GM12878 (cell line): ENCODE data around the gene KDELR1. TPM values are rescaled to one million over a fixed set of nuclear protein-coding genes. Genes with fewer than 3 reads are reported as not detected.

Experiments
- ATAC-seq: fragments of 200-7000 bp; cut with Tn5 transposase; 3 replicates; pipeline ENCODE4 v1.9.1; 2020; ENCODE audit warnings: mild to moderate bottlenecking, moderate library complexity
- BruUV-seq: library from RNA; stranded (reverse); fragments of 400-500 nt; replicated peaks from 2 replicates; lab custom pipeline; 2021; lab: Mats Ljungman, UMichigan
- CTCF ChIA-PET: fragments of 300-600 bp; sonication (Branson Sonifier 250); formaldehyde crosslinking; extraction: SDS; loops from one replicate; lab custom pipeline; 2021; ENCODE audit warnings: inconsistent platforms; lab: Yijun Ruan, JAX
- POLR2A ChIA-PET: fragments of 350-600 bp; formaldehyde crosslinking; extraction: SDS; loops from one replicate; lab custom pipeline; 2021; ENCODE audit warnings: inconsistent platforms; lab: Charles Lee
- RAD21 ChIA-PET: fragments of 300-600 bp; sonication (Branson Sonifier 250); formaldehyde crosslinking; loops from one replicate; lab custom pipeline; 2023; ENCODE audit warnings: antibody characterized with exemption; ENCODE audit not compliant: unreplicated experiment; lab: Charles Lee
- SMC1A ChIA-PET: fragments of 300-600 bp; sonication (Branson Sonifier 250); formaldehyde crosslinking; loops from one replicate; lab custom pipeline; 2023; ENCODE audit not compliant: unreplicated experiment, uncharacterized antibody; lab: Charles Lee
- DNase-seq: peaks from one replicate; pipeline ENCODE4 v3.0.0-alpha.2; 2011; ENCODE audit warnings: low read depth, low spot score
- FAIRE-seq: peaks from 3 replicates; lab custom pipeline; 2011; peaks lifted over from hg19 to GRCh38; lab: Jason Lieb, UNC
- H2AFZ ChIP-seq: 2 replicates; pipeline ENCODE4 v1.6.0; 2011; ENCODE audit warnings: low read depth, low read length, control low read depth; ENCODE audit not compliant: control insufficient read depth
- H3K27ac ChIP-seq: 2 replicates; pipeline ENCODE4 v1.5.1; 2011; ENCODE audit warnings: control low read depth; ENCODE audit not compliant: control insufficient read depth, insufficient read depth
- H3K27me3 ChIP-seq, 2 experiments: replicated peaks in 1 of 2; 2 replicates each; pipeline versions ENCODE4 v1.6.0 to v1.6.1; 2011; ENCODE audit warnings: low read length in 1 of 2; ENCODE audit not compliant: control insufficient read depth in 2 of 2, insufficient read depth in 2 of 2
- H3K36me3 ChIP-seq, 2 experiments: 2 replicates each; pipeline ENCODE4 v1.5.1; 2011; ENCODE audit warnings: low read length in 1 of 2; ENCODE audit not compliant: control insufficient read depth in 2 of 2, insufficient read depth in 2 of 2
- H3K4me1 ChIP-seq: 2 replicates; pipeline ENCODE4 v1.6.1; 2011; ENCODE audit warnings: mild to moderate bottlenecking, low read length, moderate library complexity, mixed read lengths; ENCODE audit not compliant: control insufficient read depth, insufficient read depth
- H3K4me2 ChIP-seq: 2 replicates; pipeline ENCODE4 v1.6.0; 2011; ENCODE audit warnings: control low read depth; ENCODE audit not compliant: control insufficient read depth, insufficient read depth
- H3K4me3 ChIP-seq: fragments of 200-600 bp; sonication (generic); 2 replicates; pipeline ENCODE4 v1.5.1; 2016
- H3K79me2 ChIP-seq: 2 replicates; pipeline ENCODE4 v1.6.0; 2011; ENCODE audit warnings: low read length; ENCODE audit not compliant: control insufficient read depth, insufficient read depth
- H3K9ac ChIP-seq: 2 replicates; pipeline ENCODE4 v1.8.0; 2011; ENCODE audit warnings: low read length, control low read depth, mixed read lengths; ENCODE audit not compliant: control insufficient read depth, insufficient read depth
- H3K9me3 ChIP-seq: replicated peaks from 3 replicates; pipeline ENCODE4 v1.5.1; 2011; ENCODE audit warnings: mild to moderate bottlenecking, low read length; ENCODE audit not compliant: control insufficient read depth, insufficient read depth
- H4K20me1 ChIP-seq: 2 replicates; pipeline ENCODE4 v1.6.0; 2011; ENCODE audit not compliant: control insufficient read depth, insufficient read depth
- CHD1 ChIP-seq: IDR thresholded peaks from 2 replicates; pipeline ENCODE4 v1.6.1; 2012; ENCODE audit warnings: low read depth, low read length, improper control_type of control experiment
- CREB1 ChIP-seq: IDR thresholded peaks from 2 replicates; pipeline ENCODE4 v1.6.1; 2012; ENCODE audit warnings: low read depth, mild to moderate bottlenecking, inconsistent platforms
- EGR1 ChIP-seq, 2 experiments: IDR thresholded peaks; 1 replicate in 1 of 2; 2 replicates in 1 of 2; pipeline ENCODE4 v1.6.1; 2011 to 2012; ENCODE audit warnings: low read depth in 2 of 2, low read length in 2 of 2, borderline replicate concordance in 1 of 2, mild to moderate bottlenecking in 1 of 2, moderate library complexity in 1 of 2
- ETV6 ChIP-seq, 2 experiments: fragments of 450-650 bp in 1 of 2; IDR thresholded peaks in 1 of 2; conservative IDR thresholded peaks in 1 of 2; 2 replicates each; pipeline ENCODE4 v1.6.1; 2014; ENCODE audit warnings: antibody characterized with exemption in 1 of 2, borderline replicate concordance in 1 of 2, low read depth in 1 of 2, mild to moderate bottlenecking in 1 of 2, moderate library complexity in 1 of 2
- HDAC6 ChIP-seq: fragments of 200-600 bp; sonication (generic); IDR thresholded peaks from one replicate; pipeline ENCODE4 v1.8.0; 2017; ENCODE audit warnings: antibody characterized with exemption; ENCODE audit not compliant: unreplicated experiment
- JUNB ChIP-seq: IDR thresholded peaks from 2 replicates; pipeline ENCODE4 v1.6.1; 2016; ENCODE audit warnings: antibody characterized with exemption, mild to moderate bottlenecking
- JUND ChIP-seq: IDR thresholded peaks from 2 replicates; pipeline ENCODE4 v1.6.1; 2012; ENCODE audit warnings: low read depth, mild to moderate bottlenecking, low read length, improper control_type of control experiment, moderate library complexity
- NBN ChIP-seq: fragments of 450-650 bp; IDR thresholded peaks from 2 replicates; pipeline ENCODE4 v1.6.1; 2016
- NR2F1 ChIP-seq: fragments of 450-650 bp; conservative IDR thresholded peaks from 2 replicates; pipeline ENCODE4 v1.6.1; 2017; ENCODE audit warnings: mild to moderate bottlenecking
- POLR2AphosphoS2 ChIP-seq: IDR thresholded peaks from 2 replicates; pipeline ENCODE4 v1.6.1; 2011; ENCODE audit warnings: low read depth, mild to moderate bottlenecking, low read length, improper control_type of control experiment, moderate library complexity
- TCF12 ChIP-seq: IDR thresholded peaks from 2 replicates; pipeline ENCODE4 v1.6.1; 2011; ENCODE audit warnings: low read depth, mild to moderate bottlenecking, low read length
- YBX1 ChIP-seq: fragments of 450-650 bp; IDR thresholded peaks from 2 replicates; pipeline ENCODE4 v1.6.1; 2016; ENCODE audit warnings: antibody characterized with exemption
- WGBS: methylation state at CpG from one replicate; pipeline ENCODE4 v1.1.6; 2016; ENCODE audit warnings: low lambda C conversion rate; ENCODE audit not compliant: insufficient replicate concordance, insufficient coverage; ENCODE audit errors: missing lambda C conversion rate; 5-methylcytosine and 5-hydroxymethylcytosine counted together
- in situ Hi-C: fragments of 300-500 bp; cut with MboI; formaldehyde crosslinking; loops from 9 replicates; pipeline ENCODE4 v1.14.3; 2018; ENCODE audit warnings: mixed read lengths
- intact Hi-C: fragments of 100-400 bp; cut with micrococcal nuclease; formaldehyde crosslinking; loops from one replicate; pipeline ENCODE4 v1.14.2; 2022; ENCODE audit not compliant: unreplicated experiment
- polyA plus RNA-seq, 11 experiments: library from polyadenylated mRNA; depleted of rRNA in 4 of 11; unstranded in 6 of 11; stranded (reverse) in 5 of 11; fragments of >200 nt; fragmentation: Nextera tagmentation in 4 of 11; fragmentation: Illumina TruSeq in 1 of 11; extraction: Ambion mirVana in 4 of 11; extraction: Trizol in 1 of 11; gene quantifications; 1 replicate in 1 of 11; 2 replicates in 10 of 11; pipeline versions ENCODE4 v1.2.1 to v1.2.3, GENCODE V29; 2011 to 2016; ENCODE audit warnings: inconsistent platforms in 2 of 11, missing spikeins in 2 of 11, low read depth in 1 of 11
- total RNA-seq, 4 experiments: library from RNA; depleted of rRNA in 3 of 4; stranded (reverse); fragments of >200 nt in 3 of 4; fragmentation: Illumina TruSeq in 1 of 4; extraction: Trizol in 1 of 4; gene quantifications; 2 replicates each; pipeline versions ENCODE4 v1.2.1 to v1.2.3, GENCODE V29; 2013 to 2021

The KDELR1 gene
- total and polyA plus RNA-seq, 10 of the 15 experiments (the other 5 are each of a cell fraction or from before 2014, with no cell fraction given): 2.3 to 71.0 (median 45.2) TPM

- no peak for TF ChIP-seq ETV6 (conservative IDR thresholded peaks at IDR 0.05 in 1 of 2, IDR thresholded peaks at IDR 0.05 in 1 of 2; ENCODE audit: borderline replicate concordance in 1 of 2, low read depth in 1 of 2)
- no peak for TF ChIP-seq TCF12
- no peak for TF ChIP-seq JUND
- no peak for TF ChIP-seq CREB1
- TF ChIP-seq CHD1: no peak
- 0 out of 2 replicates have a peak, but pooled peaks have one; percentile 37 for TF ChIP-seq NBN
- no peak for TF ChIP-seq JUNB
- no peak for TF ChIP-seq POLR2AphosphoS2
- TF ChIP-seq EGR1 (IDR thresholded peaks at IDR 0.05; ENCODE audit: borderline replicate concordance in 1 of 2, low read depth in 2 of 2, low read length in 2 of 2): no peak
Measured at GRCh38 chr19:48397263-48398101, 6.1 kb upstream of the KDELR1 start (continued).

GRCh38 chr19:48396824-48397176, 5.4 kb upstream of the KDELR1 start:
- Histone ChIP-seq H3K9me3 (no peaks in the 10 kb centered on the region), H3K9ac (no peak overlapping the region), H3K4me2 (no peak overlapping the region), H2AFZ (no peak overlapping the region), H3K4me1 (peaks cover 8% of the 10 kb centered on the region; the same call in 1 of the 2 replicates), H3K27ac (no peak overlapping the region), H4K20me1 (no peaks in the 10 kb centered on the region), H3K79me2 (no peaks in the 10 kb centered on the region), H3K4me3 (no peak overlapping the region), H3K36me3 (no peaks in the 10 kb centered on the region), H3K27me3 (peaks cover 13 to 16% of the 10 kb centered on the region in 2 experiments)
- DNase-seq: no peak
- BruUV-seq: no TSS peak
- ChIA-PET SMC1A (no interaction called here), CTCF (no interaction called here), POLR2A (no interaction called here), RAD21 (no interaction called here)
- TF ChIP-seq NR2F1 (no peak), YBX1 (no peak), TCF12 (no peak), HDAC6 (no peak)
- intact Hi-C loops: no loop called here
- no peak for ATAC-seq
- WGBS: 24% methylated on average over 2 of the region's 2 CpGs
- FAIRE-seq: no peak
- in situ Hi-C loops: no loop called here
